Hematopoietic multipotent progenitor cell treated with erythropoietin and hydrocortisone succinate and interleukin-3 and kit ligand, for 6 days (in vitro differentiated cells): ENCODE data around the gene MVP.
"Not testable (repeated sequence)": the region's sequence is repeated elsewhere in the genome, so short reads cannot be mapped to it uniquely, and the experiment has no call there.

Experiments
- DNase-seq: peaks from one replicate; pipeline ENCODE4 v3.0.0-alpha.2; 2015

The MVP gene

DNA sequence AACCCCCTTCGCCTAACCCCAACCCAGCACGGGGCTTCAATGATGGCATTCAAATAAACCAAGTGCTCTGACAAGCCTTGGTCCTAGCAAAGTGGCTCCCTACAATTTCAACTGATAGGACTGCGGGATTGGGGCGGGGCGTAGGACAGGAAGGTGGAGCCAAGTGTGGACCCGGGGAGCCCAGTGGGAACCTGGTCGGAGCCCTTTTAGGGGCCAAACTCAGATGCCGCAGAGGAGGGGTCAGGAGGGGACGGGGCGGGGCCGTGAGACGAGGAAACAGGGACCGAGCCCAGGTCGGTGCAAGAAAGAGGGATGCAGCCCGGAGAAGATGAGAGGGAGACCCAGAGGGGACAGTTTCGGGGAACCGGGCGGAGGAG, 55.9 kb downstream of the MVP start:
- peak; percentile 39 for DNase-seq

DNA sequence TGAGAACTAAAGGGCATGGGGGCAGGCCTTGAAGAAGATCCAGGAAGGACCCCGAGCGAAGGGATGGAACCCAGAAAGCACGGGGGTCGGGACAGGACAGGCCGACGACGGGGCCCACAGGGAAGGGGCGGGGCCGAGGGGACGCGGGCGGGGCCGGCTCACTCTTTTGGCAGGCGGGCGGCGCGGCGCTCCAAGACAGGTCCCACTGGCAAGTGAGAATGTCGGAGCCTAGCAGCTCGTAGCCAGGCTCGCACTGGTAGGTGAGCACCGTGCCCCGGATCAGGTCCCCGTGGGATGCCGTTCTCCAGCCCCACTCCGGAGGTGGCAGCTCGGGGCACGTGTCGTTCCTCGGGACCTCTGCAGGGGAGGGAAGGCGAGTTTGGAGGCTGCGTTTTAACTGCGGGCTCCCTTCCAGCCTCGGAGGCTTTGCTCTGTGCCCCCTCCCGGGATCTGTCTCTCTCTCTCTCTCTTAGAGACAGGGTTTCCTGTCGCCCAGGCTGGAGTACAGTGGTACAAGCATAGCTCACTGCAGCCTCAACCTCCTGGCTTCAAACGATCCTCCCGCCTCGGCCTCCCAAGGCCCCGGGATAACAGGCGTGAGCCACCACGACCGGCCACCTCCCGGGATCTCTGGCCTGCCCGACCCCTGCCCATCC, 56.5 kb downstream of the MVP start:
- peak; percentile 37 for DNase-seq

DNA sequence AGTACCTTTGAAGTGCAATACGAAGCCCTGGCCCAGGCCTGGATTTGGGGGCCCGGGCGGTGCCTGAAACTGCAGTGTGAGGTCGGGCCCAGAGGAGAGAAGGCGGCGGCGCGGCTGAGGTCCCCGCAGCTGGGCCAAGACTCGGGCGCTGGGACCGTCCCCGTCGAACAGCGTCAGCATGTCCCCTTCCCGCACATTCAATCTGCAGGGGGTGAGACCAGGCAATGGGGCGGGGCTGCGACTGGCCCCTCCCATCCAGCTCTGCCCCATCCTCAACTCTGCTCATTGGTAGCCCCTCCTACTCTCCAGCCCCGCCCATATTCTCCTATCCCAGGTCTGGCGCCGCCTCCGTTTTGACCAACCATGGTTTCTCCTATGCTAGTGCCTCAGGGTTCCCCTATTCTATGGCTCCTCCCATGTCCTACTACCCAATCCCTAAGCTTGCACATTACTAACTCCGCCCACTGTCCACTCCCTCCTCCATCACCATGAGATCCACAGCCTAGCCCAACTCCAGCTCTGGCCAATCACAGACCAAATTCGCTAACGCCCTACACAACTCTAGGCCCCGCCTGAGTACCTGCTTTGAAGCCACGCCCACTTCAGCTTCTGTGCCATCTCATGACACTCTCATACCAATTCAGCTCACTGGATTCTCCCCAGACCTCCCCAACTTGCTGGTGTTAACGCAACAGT, 57.2 kb downstream of the MVP start:
- DNase-seq = peak; percentile 93

DNA sequence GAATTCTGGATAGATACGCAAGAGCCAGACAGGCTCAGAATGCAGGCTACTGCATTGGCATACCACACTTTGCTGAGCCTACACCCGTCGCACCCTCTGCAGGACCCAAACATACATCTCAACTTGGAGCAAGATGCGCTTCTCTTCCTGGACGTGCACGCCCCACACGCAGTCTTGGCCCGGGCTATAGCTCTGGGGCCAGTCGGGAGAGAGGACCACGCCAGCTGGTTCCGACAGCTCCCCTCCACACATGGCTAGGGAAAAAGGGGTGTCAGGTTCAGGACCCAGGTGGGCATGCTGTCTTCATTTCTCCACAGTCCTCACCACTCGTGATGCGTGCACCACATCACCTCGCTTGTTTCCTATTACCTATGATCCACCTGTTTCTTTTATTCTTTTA, 57.9 kb downstream of the MVP start:
- no peak for DNase-seq

DNA sequence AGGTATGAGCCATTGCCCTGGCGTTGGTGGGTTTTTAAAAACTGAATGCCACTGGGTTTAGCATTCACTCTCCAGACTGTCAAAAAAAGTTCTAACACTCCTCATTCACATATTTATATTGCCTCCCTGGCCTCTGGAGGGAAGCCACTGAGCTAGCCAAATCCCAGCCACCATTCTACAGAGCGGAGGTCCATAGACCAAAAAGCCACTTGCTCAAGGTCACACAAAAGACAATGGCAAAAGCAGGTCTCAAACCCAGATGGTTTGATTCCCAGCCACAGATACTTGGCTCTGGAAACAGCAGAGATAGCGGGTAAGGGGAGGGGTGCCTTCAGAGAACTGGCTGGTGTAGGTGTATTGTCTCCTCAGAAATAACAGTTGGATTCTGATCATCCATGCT, 60.8 kb downstream of the MVP start:
- DNase-seq = no peak

DNA sequence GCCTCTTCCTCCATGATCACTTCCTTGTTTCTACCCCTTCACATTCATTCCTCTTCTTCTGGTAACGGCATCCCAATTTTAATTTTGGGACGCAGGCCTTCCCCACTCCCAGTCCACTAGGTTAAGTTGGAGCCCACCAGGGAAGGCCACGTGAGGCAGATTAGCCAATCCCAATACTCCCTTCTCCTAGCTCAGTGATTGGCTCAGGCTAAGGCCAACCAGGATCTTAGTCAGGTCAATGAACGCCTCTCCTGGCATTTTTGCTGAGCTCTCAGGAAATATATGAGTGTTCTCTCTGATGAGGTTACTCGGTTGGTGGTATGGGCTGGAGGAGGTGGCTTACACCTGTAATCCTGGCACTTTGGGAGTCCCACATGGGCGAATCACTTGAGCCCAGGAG, 63.7 kb downstream of the MVP start:
- no peak for DNase-seq

DNA sequence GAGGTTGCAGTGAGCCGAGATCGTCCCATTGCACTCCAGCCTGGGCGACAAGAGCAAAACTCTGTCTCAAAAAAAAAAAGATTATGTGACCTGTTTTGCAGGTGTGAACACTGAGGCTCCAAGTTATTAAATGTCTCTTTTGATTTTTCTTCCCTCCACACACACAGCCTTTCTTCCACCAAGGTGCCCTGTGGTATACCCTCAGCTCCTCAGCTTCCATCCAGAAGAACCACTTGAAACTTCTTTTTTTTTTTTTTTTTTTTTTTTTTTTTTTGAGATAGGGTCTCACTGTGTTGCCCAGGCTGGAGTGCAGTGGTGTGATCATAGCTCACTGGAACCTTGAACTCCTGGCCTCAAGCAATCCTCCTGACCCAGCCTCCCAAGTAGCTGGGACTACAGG, 69.1 kb downstream of the MVP start:
- not testable (repeated sequence) for DNase-seq

DNA sequence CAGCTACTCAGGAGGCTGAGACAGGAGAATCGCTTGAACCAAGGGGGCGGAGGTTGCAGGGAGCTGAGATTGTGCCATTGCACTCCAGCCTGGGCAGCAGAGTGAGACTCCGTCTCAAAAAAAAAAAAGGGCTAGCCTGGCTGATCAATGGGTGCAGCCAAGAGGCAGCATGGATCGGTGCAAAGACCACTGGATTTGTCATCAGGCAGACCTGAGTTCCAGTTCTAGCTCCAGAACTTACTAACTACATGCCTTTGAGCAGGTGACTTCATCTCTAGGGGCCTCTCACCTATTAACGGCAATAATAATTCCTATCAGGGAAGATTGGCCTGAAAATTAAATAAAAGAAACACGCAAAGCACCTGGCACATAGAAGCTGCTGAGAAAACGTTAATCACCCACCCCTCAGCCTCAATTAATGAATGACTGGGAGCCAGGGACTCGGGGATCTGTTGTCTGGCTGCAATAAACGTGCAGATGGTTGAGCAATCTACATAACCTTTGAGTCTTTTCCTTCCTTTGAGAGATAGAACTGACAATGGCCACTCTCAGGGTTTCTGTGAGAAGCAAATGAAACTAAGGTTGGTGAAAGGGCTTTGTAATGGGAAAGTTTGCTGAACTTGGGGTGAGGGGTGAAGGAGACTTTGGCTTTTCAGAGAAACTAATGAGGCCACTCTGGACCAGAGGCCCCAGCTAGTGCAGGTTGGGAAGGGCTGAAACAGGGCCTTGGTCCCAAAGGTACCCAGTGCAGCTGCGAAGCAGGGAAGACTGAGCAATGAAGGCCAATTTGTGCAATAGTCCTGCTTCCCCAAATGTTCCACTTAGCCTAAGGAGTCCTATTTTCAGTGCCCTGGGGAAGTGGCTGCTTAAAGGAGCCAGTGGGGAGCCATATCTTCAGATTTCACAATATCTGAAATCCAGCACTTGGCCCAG, 71.5 kb downstream of the MVP start:
- DNase-seq = no peak

DNA sequence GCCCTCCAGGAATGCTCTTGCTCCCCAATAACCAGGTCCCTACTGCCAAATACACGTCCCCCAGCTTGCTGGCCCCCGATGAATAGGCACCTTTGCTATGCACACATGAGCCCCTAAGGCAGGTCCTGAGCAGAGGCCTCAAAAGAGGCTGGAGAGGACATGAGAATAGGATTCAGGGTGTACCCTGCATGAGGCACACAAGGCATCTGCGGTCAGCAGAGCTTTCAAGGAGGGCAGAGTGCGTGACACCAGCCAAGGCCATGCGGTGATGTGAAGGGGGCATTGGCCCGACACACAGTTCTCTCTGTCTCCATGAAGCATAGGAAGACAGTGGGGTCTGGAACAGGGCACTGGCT, 72.2 kb downstream of the MVP start:
- DNase-seq = no peak

DNA sequence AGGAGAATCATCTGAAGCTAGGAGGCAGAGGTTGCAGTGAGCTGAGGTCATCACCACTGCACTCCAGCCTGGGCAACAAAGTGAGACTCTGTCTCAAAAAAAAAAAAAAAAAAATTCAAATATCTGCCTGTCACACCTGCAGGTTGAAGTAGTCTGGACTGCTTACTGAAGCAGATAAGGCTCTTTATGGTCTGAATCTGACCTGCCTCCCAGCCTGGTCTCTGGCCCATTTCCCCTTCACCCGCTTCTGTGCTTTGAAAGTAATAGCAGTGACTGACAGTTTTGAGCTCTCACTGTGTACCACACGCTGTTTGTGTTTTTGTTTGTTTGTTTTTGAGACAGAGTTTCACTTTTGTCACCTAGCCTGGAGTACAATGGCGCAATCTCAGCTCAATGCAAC, 73.3 kb downstream of the MVP start:
- DNase-seq = peak; percentile 23

DNA sequence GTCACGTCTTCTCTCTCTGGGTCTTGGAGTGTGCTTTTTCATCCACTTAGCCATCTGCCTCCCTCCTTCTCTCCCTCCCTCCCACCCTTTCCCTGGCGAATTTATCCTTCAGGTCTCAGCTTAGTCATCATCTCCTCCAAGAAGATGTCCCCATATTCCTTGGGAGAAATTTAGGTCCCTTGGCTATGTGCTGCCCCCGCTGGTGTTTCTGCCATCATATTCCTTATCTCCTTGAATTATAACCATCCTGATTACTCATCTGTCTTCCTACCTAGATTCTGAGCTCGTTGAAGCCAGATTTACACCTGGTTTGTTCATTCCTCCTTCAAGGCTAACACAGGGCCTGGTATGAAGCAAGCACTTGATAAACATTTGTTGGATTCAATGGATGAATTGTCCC, 74.1 kb downstream of the MVP start:
- DNase-seq = no peak

DNA sequence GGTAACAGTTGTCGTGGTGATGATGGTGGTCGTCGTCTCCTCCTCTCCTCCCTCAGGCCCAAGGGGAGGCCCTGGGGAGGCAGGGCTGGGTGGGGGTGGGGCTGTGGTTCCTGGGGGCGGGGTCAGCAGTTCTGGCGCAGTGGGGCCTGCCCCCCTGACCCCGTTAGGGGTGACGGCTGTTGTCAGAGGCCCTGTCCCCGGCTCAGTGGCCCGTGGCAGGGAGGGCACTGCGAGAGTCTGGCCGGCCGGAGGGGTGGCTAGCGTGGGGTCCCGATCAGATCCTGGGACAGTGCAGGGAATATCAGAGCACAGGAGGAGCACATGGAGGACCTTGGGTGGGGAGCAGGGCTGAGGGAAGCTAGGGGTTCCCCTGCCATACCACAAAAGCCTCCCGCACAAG, 76.6 kb downstream of the MVP start:
- DNase-seq = no peak

DNA sequence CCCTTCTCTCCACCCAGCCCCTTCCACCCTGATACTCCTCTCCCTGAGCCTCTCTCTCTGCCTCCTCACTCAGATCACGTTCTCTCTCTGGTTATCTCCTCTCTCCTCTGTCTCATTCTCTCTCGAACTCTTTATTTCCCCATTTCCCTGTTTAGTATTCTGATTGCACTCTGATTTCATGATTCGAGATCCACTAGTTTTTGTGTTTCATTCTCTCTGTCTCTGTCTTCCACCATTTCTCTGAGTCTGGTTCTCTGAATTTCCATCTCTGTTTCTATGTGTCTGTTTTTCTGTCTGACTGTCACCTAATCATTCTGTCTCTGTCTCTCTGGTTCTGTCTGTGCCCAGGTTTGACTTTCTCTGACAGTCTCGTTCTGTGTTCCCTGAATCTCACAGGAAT, 77.1 kb downstream of the MVP start:
- no peak for DNase-seq
